Activated T-helper 1 cell treated with anti-CD3 and anti-CD28 coated beads, Interleukin-2, amount 50 U/mL, for 16 hours (primary cell): ENCODE measurements around the gene LRCH1.

Source experiments
- DNase-seq, 2 donors: peaks; one replicate each; pipeline ENCODE4 v3.0.0-alpha.2; 2020; ENCODE audit warnings: low read depth in 1 of 2, low spot score in 1 of 2

Gene LRCH1

DNA sequence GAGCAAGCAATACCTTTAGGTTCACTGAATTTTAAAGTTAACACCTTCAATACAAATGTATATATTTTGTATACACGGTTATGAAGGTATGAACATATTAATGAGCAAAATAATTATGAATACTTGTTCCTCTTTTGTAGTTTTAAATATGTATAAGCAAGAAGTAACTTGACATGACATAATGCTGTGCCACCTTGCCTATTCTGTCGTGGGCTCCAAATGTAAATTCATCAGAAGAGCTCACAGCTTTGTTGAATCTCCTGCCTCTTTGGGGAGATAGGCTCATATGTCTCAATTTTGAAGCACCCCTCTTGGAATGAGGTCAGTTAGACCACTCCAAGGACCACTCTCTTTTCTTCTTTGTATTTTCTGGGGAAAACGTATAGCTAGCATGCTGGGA, 59.3 kb downstream of the LRCH1 start:
- no peak for DNase-seq

DNA sequence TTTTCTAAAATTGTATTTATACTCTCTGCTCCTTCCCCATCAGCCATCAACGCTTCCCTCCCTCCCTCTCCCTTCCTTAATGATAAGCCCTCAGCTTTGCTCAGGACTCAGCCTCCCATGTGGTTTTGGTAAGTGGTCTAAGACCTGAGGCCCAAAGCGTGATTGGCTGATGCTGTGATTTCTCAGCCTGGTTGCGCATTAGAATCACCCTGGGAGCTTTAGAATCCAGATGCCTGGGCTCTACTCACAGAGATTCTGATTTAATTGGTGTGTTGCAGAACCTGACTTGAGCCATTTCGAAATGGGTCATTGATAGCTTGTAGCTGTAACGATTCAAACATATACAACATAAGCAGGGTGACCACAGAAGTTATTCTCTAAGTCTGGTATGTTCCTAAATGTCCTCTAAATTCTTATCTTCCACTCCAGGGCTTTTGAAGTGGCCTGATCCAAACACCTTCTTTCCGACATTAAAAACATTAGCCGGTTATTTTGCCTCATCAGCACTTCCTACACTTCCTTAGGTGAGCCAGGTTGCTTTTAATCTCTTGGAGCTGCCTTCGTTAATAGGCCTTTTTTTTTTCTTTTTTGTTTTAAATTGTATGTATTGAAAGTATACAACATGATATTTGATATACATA, 60.6 kb downstream of the LRCH1 start:
- DNase-seq = no peak

DNA sequence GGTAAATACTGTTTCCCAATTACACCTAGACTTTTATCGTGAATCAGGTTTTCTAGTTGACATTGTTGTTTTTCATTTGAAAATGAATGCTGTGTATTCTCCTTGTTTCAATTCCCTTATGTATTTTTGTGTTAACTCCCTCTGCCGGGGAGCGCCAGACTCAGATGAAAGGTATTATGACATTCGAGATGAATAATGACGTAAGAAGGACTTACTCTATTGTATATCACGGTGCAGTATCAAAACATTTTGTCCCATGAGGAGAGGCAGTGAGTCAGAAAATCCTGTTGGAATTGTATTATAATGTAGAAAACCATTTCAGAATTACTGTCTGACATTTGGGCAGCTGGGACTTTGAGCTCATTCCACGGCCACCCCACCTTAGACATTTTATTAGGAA, 61.6 kb downstream of the LRCH1 start:
- no peak for DNase-seq

DNA sequence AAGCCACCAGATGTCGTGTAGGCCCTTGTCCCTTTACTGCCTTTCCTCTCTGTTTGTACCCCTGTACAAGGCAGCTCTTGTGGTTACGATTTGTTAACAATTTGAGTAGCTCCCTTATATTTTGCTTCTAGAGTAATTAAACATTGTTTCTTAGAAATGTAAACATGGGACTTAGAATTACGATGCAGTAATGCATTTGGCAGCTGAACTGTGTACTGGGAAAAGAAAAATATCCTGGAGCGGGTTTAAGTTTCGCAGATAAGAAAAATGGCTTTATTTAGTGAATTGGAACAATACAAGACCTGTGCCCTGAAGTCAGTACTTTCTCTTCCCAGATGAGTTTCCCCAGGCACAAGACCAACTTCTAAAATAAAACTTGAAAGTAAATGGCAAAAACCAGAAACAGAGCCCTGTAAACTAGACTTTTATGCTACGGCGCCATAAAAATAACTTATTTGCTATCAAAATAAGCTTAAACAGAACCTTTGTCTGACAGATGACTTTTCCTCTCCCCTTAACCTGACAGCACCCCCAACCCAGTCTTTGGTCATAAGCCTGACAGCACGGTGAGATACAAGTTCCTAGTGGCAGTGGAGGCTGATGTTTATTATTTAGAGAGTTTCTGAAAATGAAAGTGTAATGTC, 63.0 kb downstream of the LRCH1 start:
- no peak for DNase-seq

DNA sequence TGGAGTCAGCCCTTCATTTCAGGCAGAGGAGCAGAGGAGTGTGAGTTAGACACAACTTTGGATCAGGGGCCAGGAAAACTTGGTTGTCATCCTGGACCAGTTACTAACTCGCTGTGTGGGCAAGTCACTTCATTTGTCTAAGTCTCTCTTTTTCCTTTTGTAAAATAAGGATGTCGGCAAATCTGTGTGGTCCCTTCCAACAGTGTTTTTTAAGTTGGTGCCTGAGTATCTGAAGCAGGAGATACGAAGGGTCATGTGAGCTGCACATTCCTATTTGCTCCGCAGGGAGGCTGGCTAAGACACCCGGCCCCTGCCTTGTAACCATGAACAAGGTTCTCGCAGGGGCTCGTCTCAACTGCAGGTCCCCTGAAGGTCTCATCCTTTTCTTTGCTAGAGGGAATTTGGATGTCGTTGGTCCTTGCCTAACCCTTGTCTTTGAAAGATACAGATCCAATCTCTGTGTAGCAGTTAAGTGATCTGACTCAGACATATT, 64.3 kb downstream of the LRCH1 start:
- DNase-seq = no peak

DNA sequence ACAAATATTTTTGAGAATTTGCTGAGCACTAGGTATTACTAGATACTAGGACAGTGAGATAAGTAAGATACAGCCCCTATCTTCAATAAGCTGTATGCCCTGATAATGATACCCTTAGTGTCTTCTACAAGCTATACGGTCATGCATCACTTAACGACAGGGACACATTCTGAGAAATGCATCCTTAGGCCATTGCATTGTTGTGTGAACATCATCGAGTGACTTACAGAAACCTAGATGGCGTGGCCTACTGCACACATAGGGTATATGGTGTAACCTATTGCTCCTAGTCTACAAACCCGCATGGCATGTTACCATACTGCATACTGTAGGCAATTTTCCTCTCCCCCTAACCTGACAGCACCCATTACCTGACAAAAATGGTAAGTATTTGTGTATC, 64.9 kb downstream of the LRCH1 start:
- DNase-seq = no peak

DNA sequence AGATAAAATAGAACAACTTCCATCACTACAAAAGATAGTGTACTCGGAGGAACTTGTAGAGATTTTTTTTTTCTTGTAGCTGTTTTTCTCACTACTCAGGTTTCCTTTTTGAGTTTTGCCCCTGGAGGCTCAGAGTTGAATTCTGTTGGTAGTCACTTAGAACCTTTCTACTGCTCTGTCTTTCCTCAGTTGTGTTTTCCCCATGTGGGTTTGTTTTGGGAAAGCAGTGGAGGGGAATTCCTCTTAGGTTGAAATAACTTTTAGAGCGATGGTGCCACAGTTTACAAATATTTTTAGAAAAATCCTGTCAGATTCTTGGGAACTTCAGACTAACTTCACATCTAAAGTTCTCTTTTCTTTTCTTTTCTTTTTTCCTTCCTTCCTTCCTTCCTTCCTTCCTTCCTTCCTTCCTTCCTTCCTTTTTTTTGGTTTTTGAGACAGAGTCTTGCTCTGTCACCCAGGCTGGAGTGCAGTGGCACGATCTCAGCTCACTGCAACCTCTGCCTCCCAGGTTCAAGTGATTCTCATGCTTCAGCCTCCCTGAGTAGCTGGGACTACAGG, 65.8 kb downstream of the LRCH1 start:
- no peak for DNase-seq

DNA sequence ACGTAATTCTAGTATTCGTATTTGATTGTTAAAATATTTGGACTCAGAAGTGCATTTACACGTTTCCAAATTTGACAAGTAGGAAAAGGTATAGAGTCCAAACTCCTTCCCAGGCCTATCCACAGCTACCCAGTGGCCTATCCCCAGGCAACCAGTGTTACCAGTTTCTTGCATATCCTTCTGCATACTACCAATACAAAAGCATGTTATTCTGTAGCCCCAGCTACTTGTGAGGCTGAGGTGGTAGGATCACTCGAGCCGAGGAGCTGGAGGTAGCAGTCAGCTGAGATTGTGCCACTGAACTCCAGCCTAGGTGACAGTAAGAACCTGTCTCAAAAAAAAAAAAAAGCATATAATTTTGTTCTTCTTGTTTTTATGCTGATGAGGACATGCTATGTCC, 67.1 kb downstream of the LRCH1 start:
- DNase-seq = no peak

DNA sequence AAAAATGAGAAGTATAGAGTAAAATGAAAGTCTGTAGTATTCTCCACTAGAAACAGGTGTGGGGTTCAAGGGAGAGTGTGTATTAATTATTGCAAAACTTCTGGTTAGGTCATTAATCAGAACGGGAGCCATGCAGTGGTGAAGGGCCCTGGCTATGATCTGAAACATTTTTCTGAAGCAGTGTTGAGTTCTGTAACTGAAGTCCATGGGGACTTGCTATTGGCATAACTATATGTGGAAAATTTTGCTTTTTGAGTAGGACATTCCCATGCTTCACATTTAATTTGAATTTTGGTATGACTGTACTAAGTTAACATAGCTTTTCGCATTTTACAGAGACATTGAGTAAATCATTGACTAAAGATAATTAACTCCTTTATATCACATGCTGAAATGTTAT, 67.5 kb downstream of the LRCH1 start:
- no peak for DNase-seq

DNA sequence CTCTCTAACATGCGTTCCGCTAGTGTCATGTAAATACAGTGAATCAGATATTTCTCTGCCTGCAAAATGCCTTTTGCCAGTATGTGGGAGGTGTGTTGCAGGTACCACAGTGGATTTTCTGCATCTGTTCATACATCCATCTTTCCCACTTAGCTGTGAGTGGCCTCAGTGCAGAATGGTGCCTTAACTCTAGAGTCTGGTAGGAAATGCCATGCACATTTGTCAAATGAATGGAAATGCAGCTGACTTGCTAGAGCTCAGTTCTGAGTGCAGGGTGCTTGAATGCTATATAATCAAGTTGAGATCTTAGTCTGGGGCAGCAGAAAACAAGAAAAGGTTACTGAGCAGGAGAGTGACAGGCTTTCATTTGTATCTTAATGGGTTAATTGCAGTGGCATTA, 68.2 kb downstream of the LRCH1 start:
- no peak for DNase-seq

DNA sequence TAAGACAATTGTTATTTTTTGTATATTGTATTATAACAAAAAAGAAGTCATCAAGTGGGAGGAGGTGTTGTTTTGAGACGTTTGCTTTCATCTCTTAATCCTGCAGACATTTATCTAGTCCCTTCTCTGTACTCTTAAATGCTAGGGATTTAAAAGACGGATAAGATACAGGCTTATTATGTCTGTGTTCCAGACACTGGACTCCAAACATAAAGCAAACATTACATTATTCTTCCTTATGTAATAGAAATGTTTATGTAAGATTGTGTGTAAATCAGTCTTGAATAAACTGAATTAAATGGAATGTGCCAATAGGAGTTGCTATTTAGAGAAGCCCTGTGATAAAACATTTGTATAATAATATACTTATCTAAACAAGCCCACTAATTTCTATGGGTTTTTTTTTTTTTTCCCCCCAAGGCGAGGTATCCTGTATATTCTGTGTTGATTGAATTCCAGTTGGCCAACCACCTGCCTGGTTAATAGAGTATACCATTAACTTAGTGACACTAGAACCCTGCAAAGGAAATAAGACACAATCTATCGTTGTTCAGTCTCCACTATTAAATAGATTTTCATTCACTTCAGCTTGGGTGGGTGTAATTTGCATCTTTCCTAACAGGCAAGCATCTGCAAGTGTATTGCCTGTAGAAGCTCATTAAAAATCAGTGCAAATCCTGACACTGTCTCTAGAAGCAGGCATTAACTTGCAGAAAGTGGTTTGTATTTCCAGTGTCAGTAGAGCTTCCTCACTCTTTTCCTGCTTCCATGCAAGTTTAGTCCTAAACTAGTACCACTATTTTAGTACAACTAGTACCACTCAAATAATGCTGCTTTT, 69.0 kb downstream of the LRCH1 start:
- DNase-seq = no peak

DNA sequence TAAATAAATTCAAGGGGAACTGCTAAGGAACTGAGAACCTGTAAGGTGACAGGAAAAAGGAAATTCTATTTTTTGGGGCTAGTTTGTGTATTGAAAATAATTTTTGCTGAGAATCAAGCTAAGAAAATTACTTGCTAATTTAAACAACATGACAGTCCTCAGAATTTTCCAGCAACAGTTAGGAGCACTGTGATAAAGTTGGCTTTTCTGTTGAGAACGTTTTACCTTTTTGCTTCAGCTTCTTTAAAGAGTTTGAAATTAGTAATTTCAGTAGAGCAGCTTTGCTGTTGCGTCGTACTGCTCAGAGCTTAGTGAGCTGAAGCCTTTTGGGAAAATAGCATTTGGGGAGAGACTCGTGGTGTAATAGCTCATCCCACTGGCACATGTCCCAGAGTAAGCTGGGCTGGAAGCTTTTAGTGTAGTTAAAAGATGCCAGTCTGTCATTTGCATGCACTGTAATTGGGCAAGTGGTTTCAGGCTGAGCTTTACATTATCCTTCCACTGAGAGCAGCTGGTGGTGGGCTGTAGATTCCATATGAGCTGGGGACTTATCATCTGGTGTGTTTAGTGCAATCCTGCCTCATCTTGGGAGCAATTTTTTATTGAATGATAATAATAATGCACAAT, 69.8 kb downstream of the LRCH1 start:
- DNase-seq = no peak

DNA sequence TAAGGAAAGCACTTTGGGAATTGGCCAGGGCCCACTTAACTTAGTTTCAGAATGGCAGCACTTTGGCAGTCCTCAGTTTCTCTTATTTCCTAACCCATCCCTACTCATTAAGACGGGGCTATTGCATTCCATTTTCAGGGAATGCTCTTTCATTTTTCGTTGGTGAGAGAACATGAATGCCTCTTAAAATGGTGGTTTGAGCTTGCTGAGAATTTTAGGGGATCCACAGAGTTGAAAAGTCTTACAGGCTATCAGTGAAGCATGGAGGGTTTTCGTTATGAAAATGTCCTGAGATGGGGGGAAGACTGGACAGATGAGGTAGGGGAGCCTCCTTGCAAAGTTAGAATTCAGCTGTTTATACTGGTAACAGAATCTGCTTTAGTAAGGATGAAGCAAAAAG, 71.4 kb downstream of the LRCH1 start:
- no peak for DNase-seq

DNA sequence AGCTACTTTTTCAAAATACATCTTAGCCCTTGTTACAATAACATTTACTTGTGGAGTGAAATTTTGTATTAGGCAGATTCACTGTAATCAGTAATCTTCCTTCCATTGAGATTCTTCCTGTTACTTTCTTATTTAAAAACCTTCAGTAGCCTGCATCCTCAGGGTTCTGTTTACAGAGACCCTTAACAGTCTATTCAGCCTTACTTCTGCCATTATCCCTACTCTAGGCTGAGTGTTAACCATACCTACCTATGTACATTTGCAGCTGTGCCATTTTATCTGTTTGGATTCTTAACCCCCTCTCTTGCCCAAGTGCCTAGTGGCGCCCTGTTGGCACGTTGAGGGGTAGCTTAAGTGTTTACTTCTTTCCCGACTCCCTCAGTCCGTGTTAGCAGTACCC, 71.9 kb downstream of the LRCH1 start:
- no peak for DNase-seq

DNA sequence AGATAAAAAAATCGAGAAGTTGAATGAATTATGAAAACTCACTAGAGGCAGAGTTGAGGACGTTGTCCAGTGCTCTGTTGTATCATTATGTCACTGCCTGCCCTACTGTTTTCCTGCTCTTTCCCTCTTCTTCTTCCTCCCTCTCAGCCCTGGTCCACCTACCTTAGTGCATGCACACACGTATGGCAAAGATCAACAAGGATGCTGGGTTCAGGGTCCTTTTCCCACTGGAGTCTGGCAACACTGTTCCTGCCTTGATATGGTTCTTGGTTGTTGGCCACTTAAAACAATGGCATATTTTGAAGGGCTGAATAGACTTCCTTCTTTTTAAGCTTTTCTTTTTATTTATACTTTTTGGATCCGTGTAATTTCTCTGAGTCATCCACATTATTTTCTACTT, 74.5 kb downstream of the LRCH1 start:
- no peak for DNase-seq

DNA sequence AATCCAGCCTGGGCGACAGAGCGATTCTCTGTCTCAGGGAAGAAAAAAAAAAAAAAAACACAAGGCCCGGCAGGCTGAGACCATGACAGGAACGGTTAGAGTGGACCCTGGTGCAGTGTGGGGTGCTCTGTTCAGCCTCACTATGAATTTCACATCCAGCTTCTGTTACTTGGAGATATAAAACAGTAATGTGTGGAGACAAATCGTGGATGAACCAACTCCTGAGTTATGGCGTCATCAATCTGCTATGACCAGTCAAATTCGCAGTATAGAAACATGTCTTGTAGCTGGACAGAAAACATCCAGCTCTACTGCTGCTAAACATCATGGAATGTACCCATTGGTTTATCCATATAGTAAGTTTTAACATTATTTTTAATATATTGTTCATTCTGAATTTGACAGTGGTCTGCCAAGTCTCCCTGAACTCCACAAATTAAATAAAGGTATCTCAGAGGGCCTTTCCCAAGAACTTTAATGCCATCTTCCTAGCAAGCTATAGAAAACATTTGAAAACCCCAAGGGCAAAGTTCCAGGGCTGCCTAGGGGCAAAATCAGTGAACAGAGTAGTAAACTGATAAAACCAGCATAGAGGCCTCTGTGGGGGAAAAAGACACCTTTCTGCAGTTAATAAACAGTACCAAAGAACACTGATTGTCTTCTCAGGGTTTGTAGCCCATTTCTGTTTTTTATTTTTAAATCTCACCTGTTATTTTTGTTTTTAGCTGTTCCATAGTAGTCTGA, 75.8 kb downstream of the LRCH1 start:
- no peak for DNase-seq

DNA sequence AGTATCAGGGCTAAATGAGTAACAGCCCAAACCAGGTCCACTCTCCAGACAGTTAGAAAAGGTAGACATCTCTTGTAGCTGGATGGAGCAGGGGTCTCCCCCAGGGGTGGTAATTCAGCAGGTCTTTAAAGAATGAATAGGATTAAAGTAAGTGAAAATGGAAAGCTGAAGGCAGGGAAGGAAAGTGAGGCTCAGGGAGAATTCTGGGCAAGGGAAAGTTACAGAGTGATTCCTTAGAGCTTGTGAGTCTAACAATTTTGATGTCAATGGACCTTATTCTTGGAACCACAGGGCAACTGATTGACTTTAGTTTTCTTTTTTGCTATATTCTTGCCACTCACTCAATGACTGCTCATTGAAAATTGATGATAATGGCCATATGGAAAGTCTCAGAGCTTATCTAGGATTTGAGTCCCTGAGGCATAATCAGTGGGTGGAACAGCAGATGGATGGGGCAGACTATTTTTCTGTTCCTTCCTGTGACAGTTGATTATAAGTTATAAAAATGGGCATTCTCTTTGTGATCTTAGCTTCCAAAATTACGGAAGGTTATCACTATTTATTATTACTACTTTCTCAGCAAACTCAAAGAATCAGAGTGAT, 76.9 kb downstream of the LRCH1 start:
- no peak for DNase-seq

DNA sequence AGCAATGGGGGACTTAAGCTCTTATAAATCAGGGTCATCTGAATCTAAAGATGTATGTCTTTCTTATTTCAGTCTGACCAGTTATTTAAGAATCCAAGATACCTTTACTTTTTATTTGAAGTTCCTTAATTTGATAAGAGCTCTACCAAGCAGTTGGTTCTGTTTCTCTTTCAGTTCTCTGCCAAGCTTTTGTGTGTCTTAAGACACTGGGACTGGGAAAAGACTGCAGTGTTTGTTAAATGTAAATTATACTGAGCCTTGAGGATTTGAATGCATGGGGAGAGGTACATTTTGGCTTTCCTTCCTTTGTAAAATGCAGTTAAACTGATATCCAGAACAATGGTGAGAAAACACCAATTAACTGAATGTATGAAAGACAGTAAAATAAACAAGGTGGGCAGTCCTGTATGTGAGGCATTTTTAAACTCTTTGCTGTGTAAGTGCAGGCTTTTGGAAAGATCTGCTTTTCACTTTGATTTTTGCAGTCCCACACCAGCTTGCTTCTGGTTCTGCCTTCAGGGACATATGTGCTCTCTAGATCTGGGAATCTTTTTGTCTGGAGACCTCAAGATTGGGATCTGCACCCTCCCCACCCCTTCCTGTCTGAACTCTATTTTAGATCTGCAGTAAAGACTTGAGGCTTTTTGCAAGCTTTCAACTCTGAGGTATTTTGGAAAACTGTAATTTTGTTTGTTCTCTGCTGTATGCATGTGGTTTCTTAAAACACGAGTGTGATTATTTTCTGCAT, 77.6 kb downstream of the LRCH1 start:
- DNase-seq = no peak

DNA sequence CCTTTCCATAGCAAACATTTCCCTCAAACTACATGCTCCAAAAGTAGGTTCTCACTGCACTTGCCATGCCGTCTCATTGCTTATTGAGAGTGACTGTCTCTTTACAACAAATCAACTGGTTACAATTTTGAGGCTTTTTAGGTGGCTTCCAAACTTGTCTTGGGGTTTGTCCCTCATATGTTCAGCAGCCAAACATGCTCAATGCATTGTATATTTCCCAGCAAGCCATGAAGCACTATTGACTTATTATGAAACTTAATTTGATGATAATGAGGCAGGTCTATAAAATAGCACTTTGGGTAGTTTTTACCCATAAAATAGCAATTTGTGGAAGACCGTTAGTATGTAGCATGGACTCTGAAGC, 78.2 kb downstream of the LRCH1 start:
- DNase-seq = no peak

DNA sequence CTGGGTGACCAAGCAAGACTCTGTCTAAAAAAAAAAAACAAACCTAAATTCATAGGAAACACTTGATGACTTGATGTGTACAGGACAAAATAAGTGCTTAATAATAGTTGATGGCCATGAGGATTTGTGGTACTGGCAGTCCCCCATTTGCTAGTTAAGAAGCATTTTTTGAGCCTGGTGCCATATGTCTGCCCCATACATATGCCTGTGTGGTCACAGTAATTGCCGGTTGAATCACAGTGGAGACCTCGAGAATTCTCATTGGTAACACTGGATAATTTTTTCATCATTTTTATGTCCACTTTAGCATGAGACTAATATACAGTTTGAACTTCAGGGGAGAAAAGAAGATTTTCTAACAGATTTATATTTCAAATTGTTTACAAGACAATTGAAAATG, 79.2 kb downstream of the LRCH1 start:
- no peak for DNase-seq
